GM12878 (cell line): Measurements from ENCODE around the gene CFAP54. TPM values are rescaled to one million over a fixed set of nuclear protein-coding genes. Genes with fewer than 3 reads are reported as not detected.

Source experiments
- ATAC-seq: fragments of 200-7000 bp; cut with Tn5 transposase; 3 replicates; pipeline ENCODE4 v1.9.1; 2020; ENCODE audit warnings: mild to moderate bottlenecking, moderate library complexity
- BruUV-seq: library from RNA; stranded (reverse); fragments of 400-500 nt; replicated peaks from 2 replicates; lab custom pipeline; 2021; lab: Mats Ljungman, UMichigan
- CTCF ChIA-PET: fragments of 300-600 bp; sonication (Branson Sonifier 250); formaldehyde crosslinking; extraction: SDS; loops from one replicate; lab custom pipeline; 2021; ENCODE audit warnings: inconsistent platforms; lab: Yijun Ruan, JAX
- POLR2A ChIA-PET: fragments of 350-600 bp; formaldehyde crosslinking; extraction: SDS; loops from one replicate; lab custom pipeline; 2021; ENCODE audit warnings: inconsistent platforms; lab: Charles Lee
- RAD21 ChIA-PET: fragments of 300-600 bp; sonication (Branson Sonifier 250); formaldehyde crosslinking; loops from one replicate; lab custom pipeline; 2023; ENCODE audit warnings: antibody characterized with exemption; ENCODE audit not compliant: unreplicated experiment; lab: Charles Lee
- SMC1A ChIA-PET: fragments of 300-600 bp; sonication (Branson Sonifier 250); formaldehyde crosslinking; loops from one replicate; lab custom pipeline; 2023; ENCODE audit not compliant: unreplicated experiment, uncharacterized antibody; lab: Charles Lee
- DNase-seq: peaks from one replicate; pipeline ENCODE4 v3.0.0-alpha.2; 2011; ENCODE audit warnings: low read depth, low spot score
- FAIRE-seq: peaks from 3 replicates; lab custom pipeline; 2011; peaks lifted over from hg19 to GRCh38; lab: Jason Lieb, UNC
- H2AFZ ChIP-seq: 2 replicates; pipeline ENCODE4 v1.6.0; 2011; ENCODE audit warnings: low read depth, low read length, control low read depth; ENCODE audit not compliant: control insufficient read depth
- H3K27ac ChIP-seq: 2 replicates; pipeline ENCODE4 v1.5.1; 2011; ENCODE audit warnings: control low read depth; ENCODE audit not compliant: control insufficient read depth, insufficient read depth
- H3K27me3 ChIP-seq, 2 experiments: replicated peaks in 1 of 2; 2 replicates each; pipeline versions ENCODE4 v1.6.0 to v1.6.1; 2011; ENCODE audit warnings: low read length in 1 of 2; ENCODE audit not compliant: control insufficient read depth in 2 of 2, insufficient read depth in 2 of 2
- H3K36me3 ChIP-seq, 2 experiments: 2 replicates each; pipeline ENCODE4 v1.5.1; 2011; ENCODE audit warnings: low read length in 1 of 2; ENCODE audit not compliant: control insufficient read depth in 2 of 2, insufficient read depth in 2 of 2
- H3K4me1 ChIP-seq: 2 replicates; pipeline ENCODE4 v1.6.1; 2011; ENCODE audit warnings: mild to moderate bottlenecking, low read length, moderate library complexity, mixed read lengths; ENCODE audit not compliant: control insufficient read depth, insufficient read depth
- H3K4me2 ChIP-seq: 2 replicates; pipeline ENCODE4 v1.6.0; 2011; ENCODE audit warnings: control low read depth; ENCODE audit not compliant: control insufficient read depth, insufficient read depth
- H3K4me3 ChIP-seq: fragments of 200-600 bp; sonication (generic); 2 replicates; pipeline ENCODE4 v1.5.1; 2016
- H3K79me2 ChIP-seq: 2 replicates; pipeline ENCODE4 v1.6.0; 2011; ENCODE audit warnings: low read length; ENCODE audit not compliant: control insufficient read depth, insufficient read depth
- H3K9ac ChIP-seq: 2 replicates; pipeline ENCODE4 v1.8.0; 2011; ENCODE audit warnings: low read length, control low read depth, mixed read lengths; ENCODE audit not compliant: control insufficient read depth, insufficient read depth
- H3K9me3 ChIP-seq: replicated peaks from 3 replicates; pipeline ENCODE4 v1.5.1; 2011; ENCODE audit warnings: mild to moderate bottlenecking, low read length; ENCODE audit not compliant: control insufficient read depth, insufficient read depth
- H4K20me1 ChIP-seq: 2 replicates; pipeline ENCODE4 v1.6.0; 2011; ENCODE audit not compliant: control insufficient read depth, insufficient read depth
- JUNB ChIP-seq: IDR thresholded peaks from 2 replicates; pipeline ENCODE4 v1.6.1; 2016; ENCODE audit warnings: antibody characterized with exemption, mild to moderate bottlenecking
- MEF2A ChIP-seq: IDR thresholded peaks from 2 replicates; pipeline ENCODE4 v1.6.1; 2011; ENCODE audit warnings: low read depth, mild to moderate bottlenecking, low read length, moderate library complexity; ENCODE audit not compliant: insufficient read depth
- MTA3 ChIP-seq: IDR thresholded peaks from 2 replicates; pipeline ENCODE4 v1.6.1; 2012; ENCODE audit warnings: low read length, inconsistent platforms, borderline replicate concordance
- NR2F1 ChIP-seq: fragments of 450-650 bp; conservative IDR thresholded peaks from 2 replicates; pipeline ENCODE4 v1.6.1; 2017; ENCODE audit warnings: mild to moderate bottlenecking
- RAD21 ChIP-seq: IDR thresholded peaks from 2 replicates; pipeline ENCODE4 v1.6.1; 2011; ENCODE audit warnings: mild to moderate bottlenecking, low read depth, low read length, moderate library complexity; ENCODE audit not compliant: insufficient read depth
- WGBS: methylation state at CpG from one replicate; pipeline ENCODE4 v1.1.6; 2016; ENCODE audit warnings: low lambda C conversion rate; ENCODE audit not compliant: insufficient replicate concordance, insufficient coverage; ENCODE audit errors: missing lambda C conversion rate; 5-methylcytosine and 5-hydroxymethylcytosine counted together
- in situ Hi-C: fragments of 300-500 bp; cut with MboI; formaldehyde crosslinking; loops from 9 replicates; pipeline ENCODE4 v1.14.3; 2018; ENCODE audit warnings: mixed read lengths
- intact Hi-C: fragments of 100-400 bp; cut with micrococcal nuclease; formaldehyde crosslinking; loops from one replicate; pipeline ENCODE4 v1.14.2; 2022; ENCODE audit not compliant: unreplicated experiment
- polyA plus RNA-seq, 11 experiments: library from polyadenylated mRNA; depleted of rRNA in 4 of 11; unstranded in 6 of 11; stranded (reverse) in 5 of 11; fragments of >200 nt; fragmentation: Nextera tagmentation in 4 of 11; fragmentation: Illumina TruSeq in 1 of 11; extraction: Ambion mirVana in 4 of 11; extraction: Trizol in 1 of 11; gene quantifications; 1 replicate in 1 of 11; 2 replicates in 10 of 11; pipeline versions ENCODE4 v1.2.1 to v1.2.3, GENCODE V29; 2011 to 2016; ENCODE audit warnings: inconsistent platforms in 2 of 11, missing spikeins in 2 of 11, low read depth in 1 of 11
- total RNA-seq, 4 experiments: library from RNA; depleted of rRNA in 3 of 4; stranded (reverse); fragments of >200 nt in 3 of 4; fragmentation: Illumina TruSeq in 1 of 4; extraction: Trizol in 1 of 4; gene quantifications; 2 replicates each; pipeline versions ENCODE4 v1.2.1 to v1.2.3, GENCODE V29; 2013 to 2021
- TF ChIP-seq, protein P1 (sequence below): fragments of 450-650 bp; IDR thresholded peaks from 2 replicates; pipeline ENCODE4 v1.6.1; 2016; ENCODE audit warnings: mild to moderate bottlenecking
- TF ChIP-seq, protein P2 (sequence below): IDR thresholded peaks from 2 replicates; pipeline ENCODE4 v1.6.1; 2011; ENCODE audit warnings: mild to moderate bottlenecking, low read depth, low read length, moderate library complexity; ENCODE audit not compliant: insufficient replicate concordance

CFAP54 gene
- total and polyA plus RNA-seq, 10 of the 15 experiments (the other 5 are each of a cell fraction or from before 2014, with no cell fraction given), result 0.19 to 1.5 (median 0.56) TPM

DNA sequence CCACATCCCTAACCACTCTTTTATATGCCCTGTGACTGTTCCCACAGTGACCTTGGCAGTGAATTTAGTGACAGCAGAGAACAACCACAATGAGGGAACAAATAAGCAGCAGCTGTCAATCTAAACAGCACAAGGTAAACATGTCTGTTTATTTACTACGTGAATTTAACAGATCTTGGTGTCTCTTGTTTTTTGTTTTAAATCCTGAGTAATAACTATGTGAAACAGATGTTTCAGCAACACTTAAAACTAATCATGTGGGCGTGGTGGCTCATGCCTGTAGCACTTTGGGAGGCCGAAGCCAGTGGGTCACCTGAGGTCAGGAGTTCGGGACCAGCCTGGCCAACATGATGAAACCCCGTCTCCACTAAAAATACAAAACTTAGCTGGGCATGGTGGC is 17.0 kb upstream of the CFAP54 start:
- no peak for DNase-seq
- CTCF ChIA-PET, result interaction anchor here (1.0 to 1.5 kb wide), 2 partner anchors 11 to 44 kb away, joined by 3 read pairs; no protein-coding TSS in a partner anchor
- ATAC-seq, result no peak
- no peak overlapping the region for H2AFZ ChIP-seq
- SMC1A ChIA-PET, result no interaction called here
- POLR2A ChIA-PET, result no interaction called here
- no peak overlapping the region for H3K4me2 ChIP-seq
- no peak for FAIRE-seq
- H3K27me3 ChIP-seq, result no peaks in the 10 kb centered on the region
- TF ChIP-seq, protein P1, sequence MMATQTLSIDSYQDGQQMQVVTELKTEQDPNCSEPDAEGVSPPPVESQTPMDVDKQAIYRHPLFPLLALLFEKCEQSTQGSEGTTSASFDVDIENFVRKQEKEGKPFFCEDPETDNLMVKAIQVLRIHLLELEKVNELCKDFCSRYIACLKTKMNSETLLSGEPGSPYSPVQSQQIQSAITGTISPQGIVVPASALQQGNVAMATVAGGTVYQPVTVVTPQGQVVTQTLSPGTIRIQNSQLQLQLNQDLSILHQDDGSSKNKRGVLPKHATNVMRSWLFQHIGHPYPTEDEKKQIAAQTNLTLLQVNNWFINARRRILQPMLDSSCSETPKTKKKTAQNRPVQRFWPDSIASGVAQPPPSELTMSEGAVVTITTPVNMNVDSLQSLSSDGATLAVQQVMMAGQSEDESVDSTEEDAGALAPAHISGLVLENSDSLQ, result peak; percentile 42; the same call in 1 of the 2 replicates
- TF ChIP-seq NR2F1 (no peak), JUNB (no peak), RAD21 (no peak), MEF2A (no peak)
- H3K79me2 ChIP-seq, result no peaks in the 10 kb centered on the region
- H3K4me1 ChIP-seq, result no peaks in the 10 kb centered on the region
- H3K4me3 ChIP-seq, result no peak overlapping the region
- 54% methylated on average over 5 of the region's 5 CpGs for WGBS
- H3K9ac ChIP-seq, result no peak overlapping the region
- H3K9me3 ChIP-seq, result no peaks in the 10 kb centered on the region; the same call in 2 of the 3 replicates
- in situ Hi-C loops, result no loop called here
- no peak overlapping the region for H3K27ac ChIP-seq
- H3K36me3 ChIP-seq, result no peaks in the 10 kb centered on the region
- no TSS peak for BruUV-seq
- RAD21 ChIA-PET, result no interaction called here
- H4K20me1 ChIP-seq, result no peaks in the 10 kb centered on the region
- intact Hi-C loops, result no loop called here

DNA sequence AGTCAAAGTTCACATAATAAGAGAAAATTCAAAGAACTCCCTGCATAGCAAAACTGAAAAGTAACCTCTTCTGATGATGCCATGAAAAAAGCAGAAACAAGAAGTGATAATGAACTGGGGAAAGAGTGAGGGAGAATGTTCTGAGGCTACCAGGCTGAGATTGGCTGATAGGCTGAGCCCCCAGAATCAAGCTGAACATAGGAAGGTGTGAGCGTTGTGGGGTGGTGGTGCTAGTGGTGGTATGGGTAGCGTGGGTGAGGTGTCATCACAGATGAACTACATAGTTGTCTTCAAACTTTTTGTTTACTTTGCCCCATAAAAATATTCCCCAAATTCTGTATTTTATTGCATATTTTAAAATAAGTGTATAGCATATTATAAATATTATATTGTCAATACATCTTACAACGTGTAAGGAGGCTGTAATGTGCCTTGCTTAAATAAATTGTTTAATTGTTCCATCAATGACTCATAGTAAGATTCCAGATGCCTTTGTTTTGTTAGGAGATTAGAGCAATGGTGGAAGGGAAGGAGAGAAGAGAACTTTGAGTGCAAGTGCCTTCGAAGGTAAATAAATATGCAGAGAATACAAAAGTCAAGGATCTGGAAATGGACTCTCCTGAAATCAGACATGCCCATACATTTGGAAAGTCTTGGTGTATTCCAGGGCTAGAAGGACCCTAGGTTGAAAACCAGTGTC is 15.8 kb upstream of the CFAP54 start:
- Histone ChIP-seq H3K79me2 (no peaks in the 10 kb centered on the region), H3K27me3 (no peaks in the 10 kb centered on the region), H2AFZ (no peak overlapping the region), H3K4me1 (no peaks in the 10 kb centered on the region), H3K4me3 (no peak overlapping the region), H3K9me3 (no peaks in the 10 kb centered on the region; the same call in 2 of the 3 replicates), H3K4me2 (no peak overlapping the region), H3K36me3 (no peaks in the 10 kb centered on the region), H3K9ac (no peak overlapping the region), H3K27ac (no peak overlapping the region), H4K20me1 (no peaks in the 10 kb centered on the region)
- BruUV-seq, result no TSS peak
- FAIRE-seq (no peak), DNase-seq (no peak), ATAC-seq (no peak)
- CTCF ChIA-PET, result no interaction called here
- no peak for TF ChIP-seq MTA3
- TF ChIP-seq, protein P2, sequence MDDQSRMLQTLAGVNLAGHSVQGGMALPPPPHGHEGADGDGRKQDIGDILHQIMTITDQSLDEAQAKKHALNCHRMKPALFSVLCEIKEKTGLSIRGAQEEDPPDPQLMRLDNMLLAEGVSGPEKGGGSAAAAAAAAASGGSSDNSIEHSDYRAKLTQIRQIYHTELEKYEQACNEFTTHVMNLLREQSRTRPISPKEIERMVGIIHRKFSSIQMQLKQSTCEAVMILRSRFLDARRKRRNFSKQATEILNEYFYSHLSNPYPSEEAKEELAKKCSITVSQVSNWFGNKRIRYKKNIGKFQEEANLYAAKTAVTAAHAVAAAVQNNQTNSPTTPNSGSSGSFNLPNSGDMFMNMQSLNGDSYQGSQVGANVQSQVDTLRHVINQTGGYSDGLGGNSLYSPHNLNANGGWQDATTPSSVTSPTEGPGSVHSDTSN, result no peak
- in situ Hi-C loops, result no loop called here
- POLR2A ChIA-PET, result no interaction called here
- intact Hi-C loops, result no loop called here
- RAD21 ChIA-PET, result interaction anchor here (0.6 kb wide), 1 partner anchor 1737 kb away, joined by 5 read pairs; no protein-coding TSS in a partner anchor
- SMC1A ChIA-PET, result no interaction called here
- 63% methylated on average over 4 of the region's 4 CpGs for WGBS
